HepG2 (cell line): ENCODE results near the gene SLC25A25. TPM values are rescaled to one million over a fixed set of nuclear protein-coding genes. Genes with fewer than 3 reads are reported as not detected.
"Not testable (repeated sequence)": the region's sequence is repeated elsewhere in the genome, so short reads cannot be mapped to it uniquely, and the experiment has no call there.

ENCODE experiments used
- ATAC-seq: fragments of 200-7000 bp; cut with Tn5 transposase; 3 replicates; pipeline ENCODE4 v1.9.1; 2020; ENCODE audit warnings: mild to moderate bottlenecking, moderate library complexity
- BruUV-seq: library from RNA; stranded (reverse); fragments of 400-500 nt; replicated peaks from 2 replicates; lab custom pipeline; 2021; lab: Mats Ljungman, UMichigan
- CTCF ChIA-PET: fragments of 300-600 bp; formaldehyde crosslinking; extraction: SDS; loops from one replicate; lab custom pipeline; 2021; ENCODE audit warnings: low total read pairs, inconsistent platforms, low intra/inter-chr PET ratio; lab: Yijun Ruan, JAX
- POLR2A ChIA-PET: fragments of 350-600 bp; sonication (Branson Sonifier 250); formaldehyde crosslinking; loops from one replicate; lab custom pipeline; 2020; ENCODE audit warnings: antibody characterized with exemption, inconsistent platforms; lab: Yijun Ruan, JAX
- DNase-seq: peaks from one replicate; pipeline ENCODE4 v3.0.0-alpha.2; 2015; ENCODE audit warnings: low spot score
- FAIRE-seq: peaks from 3 replicates; lab custom pipeline; 2011; peaks lifted over from hg19 to GRCh38; lab: Jason Lieb, UNC
- H2AFZ ChIP-seq: one replicate; pipeline ENCODE4 v1.6.1; 2011; ENCODE audit warnings: low read length, inconsistent platforms
- H3K27ac ChIP-seq: fragments of 300-600 bp; 3 replicates; pipeline ENCODE4 v1.8.0; 2011; ENCODE audit warnings: mixed run types, mild to moderate bottlenecking, mixed read lengths, low read length, inconsistent platforms; ENCODE audit not compliant: insufficient read depth; ENCODE audit errors: extremely low read length
- H3K27me3 ChIP-seq, 2 experiments: fragments of 200-600 bp in 1 of 2; 2 replicates in 1 of 2; 3 replicates in 1 of 2; pipeline versions ENCODE4 v1.6.0 to v1.8.0; 2011; ENCODE audit warnings: low read length in 2 of 2, mild to moderate bottlenecking in 2 of 2, moderate library complexity in 2 of 2, inconsistent platforms in 1 of 2; ENCODE audit not compliant: insufficient read depth in 2 of 2, control insufficient read depth in 1 of 2
- H3K36me3 ChIP-seq, 2 experiments: fragments of 200-600 bp in 1 of 2; replicated peaks in 1 of 2; 2 replicates in 1 of 2; 3 replicates in 1 of 2; pipeline versions ENCODE4 v1.5.1 to v1.8.0; 2011; ENCODE audit warnings: low read length in 2 of 2, inconsistent platforms in 1 of 2; ENCODE audit not compliant: insufficient read depth in 2 of 2, control insufficient read depth in 1 of 2
- H3K4me1 ChIP-seq: 2 replicates; pipeline ENCODE4 v1.5.1; 2012; ENCODE audit warnings: low read length, inconsistent platforms; ENCODE audit not compliant: insufficient read depth
- H3K4me2 ChIP-seq: 2 replicates; pipeline ENCODE4 v1.6.0; 2011; ENCODE audit warnings: low read depth, low read length, inconsistent platforms
- H3K4me3 ChIP-seq, 3 experiments: fragments of 200-600 bp in 1 of 3; sonication (generic), shearing (Covaris generic) in 1 of 3; replicated peaks in 1 of 3; 2 replicates each; pipeline ENCODE4 v1.5.1; 2011 to 2016; ENCODE audit warnings: low read length in 3 of 3, inconsistent platforms in 2 of 3, low read depth in 2 of 3, mild to moderate bottlenecking in 2 of 3, control low read depth in 1 of 3, mixed read lengths in 1 of 3; ENCODE audit not compliant: insufficient read depth in 1 of 3
- H3K79me2 ChIP-seq: one replicate; pipeline ENCODE4 v1.6.1; 2011; ENCODE audit warnings: low read length, inconsistent platforms; ENCODE audit not compliant: insufficient read depth
- H3K9ac ChIP-seq: 2 replicates; pipeline ENCODE4 v1.6.0; 2011; ENCODE audit warnings: mild to moderate bottlenecking, low read depth, low read length, inconsistent platforms; ENCODE audit not compliant: insufficient read depth
- H3K9me3 ChIP-seq: 2 replicates; pipeline ENCODE4 v1.5.1; 2012; ENCODE audit warnings: mild to moderate bottlenecking, low read length
- H4K20me1 ChIP-seq: 2 replicates; pipeline ENCODE4 v1.6.0; 2011; ENCODE audit warnings: inconsistent platforms, mild to moderate bottlenecking, low read length, moderate library complexity; ENCODE audit not compliant: insufficient read depth
- CTCF ChIP-seq: sonication (generic); formaldehyde crosslinking; IDR thresholded peaks from 2 replicates; pipeline ENCODE4 v1.5.0; 2020; ENCODE audit warnings: mild to moderate bottlenecking, missing genetic modification reagents, moderate library complexity
- KDM2A ChIP-seq: sonication (generic); formaldehyde crosslinking; IDR thresholded peaks from 2 replicates; pipeline ENCODE4 v1.4.0; 2020; ENCODE audit warnings: low read depth, missing genetic modification reagents, borderline replicate concordance
- SAP130 ChIP-seq: IDR thresholded peaks from 2 replicates; pipeline ENCODE4 v1.6.1; 2016; ENCODE audit warnings: low read depth
- STAG1 ChIP-seq: sonication (generic); formaldehyde crosslinking; IDR thresholded peaks from 2 replicates; pipeline ENCODE4 v1.4.0; 2020; ENCODE audit warnings: missing genetic modification reagents
- ZNF335 ChIP-seq: sonication (generic); formaldehyde crosslinking; IDR thresholded peaks from 2 replicates; pipeline ENCODE4 v1.4.0; 2020; ENCODE audit warnings: missing genetic modification reagents
- WGBS: methylation state at CpG from one replicate; pipeline ENCODE4 v1.1.6; 2017; ENCODE audit warnings: low lambda C conversion rate; 5-methylcytosine and 5-hydroxymethylcytosine counted together
- in situ Hi-C: cut with HindIII; loops from 2 replicates; pipeline ENCODE4 v1.10.0; 2017; ENCODE audit warnings: low pct_unique_long_range_greater_than_20kb; ENCODE audit not compliant: extremely low pct_ligation_motif_present
- intact Hi-C: fragments of 100-400 bp; cut with micrococcal nuclease; formaldehyde crosslinking; loops from one replicate; pipeline ENCODE4 v1.10.0; 2022; ENCODE audit not compliant: unreplicated experiment
- polyA plus RNA-seq, 8 experiments: library from polyadenylated mRNA; depleted of rRNA in 3 of 8; stranded (reverse) in 7 of 8; unstranded in 1 of 8; fragments of >200 nt; fragmentation: Illumina TruSeq in 4 of 8; extraction: Trizol in 4 of 8; gene quantifications; 2 replicates each; pipeline versions ENCODE4 v1.2.1 to v1.2.3, GENCODE V29; 2011 to 2016; ENCODE audit warnings: low read depth in 4 of 8, missing spikeins in 1 of 8, mixed read lengths in 1 of 8; ENCODE audit not compliant: insufficient read depth in 1 of 8
- total RNA-seq, 5 experiments: library from RNA; depleted of rRNA; stranded (reverse); fragments of >200 nt; fragmentation: Illumina TruSeq; extraction: Trizol; gene quantifications; 2 replicates each; pipeline ENCODE4 v1.2.3, GENCODE V29; 2016; ENCODE audit warnings: low read depth in 1 of 5

The SLC25A25 gene
- total and polyA plus RNA-seq, 2 of the 13 experiments (the other 11 are each of a cell fraction or from before 2014, with no cell fraction given): 10.5 to 24.8 TPM

- WGBS: 28% methylated on average over 12 of the region's 12 CpGs
- H2AFZ ChIP-seq, H4K20me1 ChIP-seq, H3K36me3 ChIP-seq, POLR2A ChIA-PET, ATAC-seq, in situ Hi-C loops, H3K27me3 ChIP-seq, intact Hi-C loops, H3K4me2 ChIP-seq, H3K27ac ChIP-seq, DNase-seq, CTCF ChIA-PET, H3K9me3 ChIP-seq, H3K9ac ChIP-seq, FAIRE-seq, BruUV-seq, H3K4me3 ChIP-seq: not testable (repeated sequence)
- Histone ChIP-seq H3K4me1 (peaks cover 59% of the 10 kb centered on the region), H3K79me2 (peaks cover 17% of the 10 kb centered on the region)
- TF ChIP-seq STAG1 (0 out of 2 replicates have a peak, but pooled peaks have one; percentile 15), CTCF (CRISPR knock-in tag) (peak; percentile 57), SAP130 (peak; percentile 22; the same call in 1 of the 2 replicates), ZNF335 (0 out of 2 replicates have a peak, but pooled peaks have one; percentile 28), KDM2A (peak; percentile 33; the same call in 1 of the 2 replicates)
Observed at GRCh38 chr9:128129976-128130590, 62.1 kb downstream of the SLC25A25 start.

DNA sequence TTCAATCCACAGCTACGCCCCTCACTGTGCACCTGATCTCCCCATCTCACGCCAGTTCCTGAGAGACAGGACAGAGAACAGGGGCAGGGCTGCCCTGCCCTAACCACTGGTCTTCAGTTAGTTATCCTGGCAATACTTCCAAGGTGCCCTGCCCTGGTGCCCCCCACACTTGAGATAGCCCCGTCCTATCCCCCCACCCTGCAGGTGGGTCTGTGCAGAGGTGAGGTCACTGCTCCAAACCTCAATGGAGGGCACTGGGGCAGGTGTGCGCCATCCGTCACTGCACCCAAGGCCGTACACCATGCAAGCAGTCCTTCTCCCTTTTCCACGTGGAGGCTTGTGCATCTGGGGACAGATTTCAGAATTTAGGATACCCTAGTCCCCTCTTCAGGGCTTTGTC is 62.6 kb downstream of the SLC25A25 start:
- H3K36me3 ChIP-seq, H3K9ac ChIP-seq, H2AFZ ChIP-seq, H3K9me3 ChIP-seq, FAIRE-seq, H3K27ac ChIP-seq, H3K27me3 ChIP-seq, DNase-seq, intact Hi-C loops, H4K20me1 ChIP-seq, H3K4me3 ChIP-seq, CTCF ChIA-PET, POLR2A ChIA-PET, BruUV-seq, in situ Hi-C loops, ATAC-seq: not testable (repeated sequence)
- Histone ChIP-seq H3K79me2 (peaks cover 14% of the 10 kb centered on the region), H3K4me2 (peak overlapping the region; percentile 95), H3K4me1 (peaks cover 53% of the 10 kb centered on the region)
- WGBS: 61% methylated on average over 7 of the region's 7 CpGs

DNA sequence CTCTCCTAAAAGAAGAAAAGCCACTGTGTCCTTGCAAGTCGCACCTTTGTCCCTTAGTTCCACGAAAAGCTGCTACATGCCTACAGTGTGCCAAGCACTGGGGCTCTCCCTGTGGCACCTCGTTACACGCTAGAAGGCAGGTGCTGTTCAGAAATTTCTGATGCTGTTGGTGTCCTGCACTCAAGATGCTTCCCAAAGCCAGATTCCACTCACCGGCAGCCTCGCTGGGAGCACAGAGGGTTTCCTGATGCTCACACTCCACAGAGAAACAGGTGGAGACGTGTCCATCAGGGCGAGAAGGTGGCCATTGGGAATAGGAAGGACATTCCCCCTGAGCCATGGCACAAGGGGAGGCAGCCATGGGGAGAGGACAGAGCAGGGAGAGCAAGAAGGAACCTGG is 63.3 kb downstream of the SLC25A25 start:
- H3K4me2 ChIP-seq: peak overlapping the region; percentile 95
- 46% methylated on average over 8 of the region's 8 CpGs for WGBS
- intact Hi-C loops, BruUV-seq, H3K27me3 ChIP-seq, H4K20me1 ChIP-seq, H3K9me3 ChIP-seq, ATAC-seq, in situ Hi-C loops, CTCF ChIA-PET, FAIRE-seq, H2AFZ ChIP-seq, H3K36me3 ChIP-seq, H3K79me2 ChIP-seq, DNase-seq: not testable (repeated sequence)
- POLR2A ChIA-PET: interaction anchor here (1.3 kb wide), 1 partner anchor 28 kb away, joined by 3 read pairs; no protein-coding TSS in a partner anchor
- peak overlapping the region; percentile 52 for H3K27ac ChIP-seq
- H3K4me1 ChIP-seq: peaks cover 46% of the 10 kb centered on the region
- H3K4me3 ChIP-seq: peak overlapping the region; percentile 36 to 65 (median 42)
- H3K9ac ChIP-seq: peak overlapping the region; percentile 52
